CD4-positive, alpha-beta T cell treated with Interferon alpha-2 for 1 hour (primary cell): ENCODE measurements around the gene MORN5.
"Not testable (repeated sequence)": the region's sequence is repeated elsewhere in the genome, so short reads cannot be mapped to it uniquely, and the experiment has no call there.

ENCODE experiments used
- DNase-seq, 2 donors: peaks; one replicate each; pipeline ENCODE4 v3.0.0-alpha.2; 2020 to 2022

MORN5 gene

GRCh38 chr9:122159026-122159924 lies at the start of gene MORN5, which contains the start of gene NDUFA8:
TSS of gene MORN5 (plus strand) at chr9:122159908. CDS start at chr9:122159973, 65 bp downstream.
TSS of gene NDUFA8 (minus strand) at chr9:122159779. CDS start at chr9:122159677, 102 bp downstream.
- peak; percentile 96 to 97 for DNase-seq

- DNase-seq = no peak
Observed at GRCh38 chr9:122110100-122110833, 49.4 kb upstream of the MORN5 start.

GRCh38 chr9:122111413-122112085 lies 48.2 kb upstream of the MORN5 start:
- DNase-seq = no peak

- DNase-seq = no peak
Observed at GRCh38 chr9:122112238-122112637, 47.5 kb upstream of the MORN5 start.

- DNase-seq = no peak
Observed at GRCh38 chr9:122113574-122113973, 46.1 kb upstream of the MORN5 start.

GRCh38 chr9:122115176-122116035 lies 44.3 kb upstream of the MORN5 start:
- no peak for DNase-seq

- no peak for DNase-seq
Observed at GRCh38 chr9:122116040-122116439, 43.7 kb upstream of the MORN5 start.

- DNase-seq = no peak
Observed at GRCh38 chr9:122116448-122117173, 43.1 kb upstream of the MORN5 start.

- not testable (repeated sequence) for DNase-seq
Observed at GRCh38 chr9:122117241-122117640, 42.5 kb upstream of the MORN5 start.

- no peak for DNase-seq
Observed at GRCh38 chr9:122118343-122119165, 41.2 kb upstream of the MORN5 start.

- DNase-seq = no peak
Observed at GRCh38 chr9:122119166-122119521, 40.6 kb upstream of the MORN5 start.

GRCh38 chr9:122119721-122120120 lies 40.0 kb upstream of the MORN5 start:
- DNase-seq = no peak

GRCh38 chr9:122120316-122121071 lies 39.2 kb upstream of the MORN5 start:
- no peak for DNase-seq

- no peak for DNase-seq
Observed at GRCh38 chr9:122121391-122121790, 38.3 kb upstream of the MORN5 start.

- no peak for DNase-seq
Observed at GRCh38 chr9:122121931-122122330, 37.8 kb upstream of the MORN5 start.

GRCh38 chr9:122122468-122122867 lies 37.2 kb upstream of the MORN5 start:
- no peak for DNase-seq

- peak; percentile 52 to 71 for DNase-seq
Observed at GRCh38 chr9:122122903-122123632, 36.6 kb upstream of the MORN5 start.

GRCh38 chr9:122124048-122124447 lies 35.7 kb upstream of the MORN5 start:
- DNase-seq = no peak

GRCh38 chr9:122124528-122124927 lies 35.2 kb upstream of the MORN5 start:
- no peak for DNase-seq
